ENCODE measurements around the gene CARD9. TPM values are rescaled to one million over a fixed set of nuclear protein-coding genes. Genes with fewer than 3 reads are reported as not detected.
"Not testable (repeated sequence)": the region's sequence is repeated elsewhere in the genome, so short reads cannot be mapped to it uniquely, and the experiment has no call there.

CARD9 gene
- total RNA-seq, 1 donor from 2014 or later, result 17.6 TPM

DNA sequence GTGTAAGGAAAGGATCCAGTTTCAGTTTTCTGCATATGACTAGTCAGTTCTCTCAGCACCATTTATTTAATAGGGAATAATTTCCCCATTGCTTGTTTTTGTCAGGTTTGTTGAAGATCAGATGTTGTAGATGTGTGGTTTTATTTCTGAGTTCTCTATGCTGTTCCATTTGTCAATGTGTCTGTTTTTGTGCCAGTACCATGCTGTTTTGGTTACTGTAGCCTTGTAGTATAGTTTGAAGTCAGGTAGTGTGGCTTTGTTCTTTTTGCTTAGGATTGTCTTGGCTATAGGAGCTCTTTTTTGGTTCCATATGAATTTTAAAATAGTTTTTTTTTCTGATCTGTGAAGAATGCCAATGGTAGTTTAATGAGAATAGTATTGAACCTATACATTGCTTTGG lies 52.5 kb downstream of the CARD9 start:
- not testable (repeated sequence) for H3K27me3 Mint-ChIP-seq (ENCODE audit: low read depth); H3K4me1 Mint-ChIP-seq (ENCODE audit: low read depth); H3K9me3 Mint-ChIP-seq; H3K4me3 Mint-ChIP-seq (ENCODE audit: low read depth); H3K27ac Mint-ChIP-seq; DNase-seq (ENCODE audit: low spot score); H3K36me3 Mint-ChIP-seq (ENCODE audit: low read depth)
- intact Hi-C loops (cut with micrococcal nuclease), result loop anchor here (10.0 kb wide), 1 partner anchor 84 kb away; the partner anchor contains the start of gene SNAPC4

DNA sequence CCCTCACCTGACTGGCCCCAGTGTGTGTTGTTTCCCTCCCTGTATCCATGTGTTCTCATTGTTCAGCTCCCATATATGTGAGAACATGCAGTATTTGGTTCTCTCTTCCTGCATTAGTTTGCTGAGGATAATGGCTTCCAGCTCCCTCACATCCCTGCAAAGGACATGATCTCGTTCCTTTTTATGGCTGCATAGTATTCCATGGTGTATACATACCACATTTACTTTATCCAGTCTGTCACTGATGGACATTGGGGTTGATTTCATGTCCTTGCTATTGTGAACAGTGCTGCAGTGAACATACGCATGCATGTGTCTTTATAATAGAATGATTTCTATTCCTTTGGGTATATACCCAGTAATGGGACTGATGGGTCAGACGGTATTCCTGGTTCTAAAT lies 53.5 kb downstream of the CARD9 start:
- not testable (repeated sequence) for H3K4me3 Mint-ChIP-seq (ENCODE audit: low read depth); H3K4me1 Mint-ChIP-seq (ENCODE audit: low read depth); H3K27me3 Mint-ChIP-seq (ENCODE audit: low read depth); DNase-seq (ENCODE audit: low spot score); H3K36me3 Mint-ChIP-seq (ENCODE audit: low read depth); H3K27ac Mint-ChIP-seq
- intact Hi-C loops (cut with micrococcal nuclease), result loop anchor here (10.0 kb wide), 1 partner anchor 85 kb away; the partner anchor contains the start of gene SNAPC4
- H3K9me3 Mint-ChIP-seq, result peaks cover 16% of the 10 kb centered on the region

DNA sequence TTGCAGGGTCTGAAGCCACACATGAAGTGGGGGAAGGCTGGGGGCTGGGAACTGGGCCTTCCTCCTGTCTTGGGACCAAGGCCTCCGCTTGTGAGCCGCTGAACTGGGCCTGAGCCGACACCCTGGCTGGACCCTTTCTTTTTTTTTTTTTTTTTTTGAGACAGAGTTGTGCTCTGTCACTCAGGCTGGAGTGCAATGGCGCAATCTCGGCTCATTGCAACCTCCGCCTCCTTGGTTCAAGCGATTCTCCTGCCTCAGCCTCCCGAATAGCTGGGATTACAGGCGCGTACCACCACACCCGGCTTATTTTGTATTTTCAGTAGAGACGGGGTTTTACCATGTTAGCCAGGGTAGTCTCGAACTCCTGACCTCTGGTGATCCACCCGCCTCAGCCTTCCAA lies 54.2 kb downstream of the CARD9 start:
- H3K4me3 Mint-ChIP-seq (ENCODE audit: low read depth); H3K27ac Mint-ChIP-seq; DNase-seq (ENCODE audit: low spot score); intact Hi-C loops (cut with micrococcal nuclease); H3K36me3 Mint-ChIP-seq (ENCODE audit: low read depth); H3K27me3 Mint-ChIP-seq (ENCODE audit: low read depth); H3K4me1 Mint-ChIP-seq (ENCODE audit: low read depth): not testable (repeated sequence)
- peaks cover 23% of the 10 kb centered on the region for H3K9me3 Mint-ChIP-seq

GRCh38 chr9:136318776-136319241 lies 54.7 kb downstream of the CARD9 start:
- H3K36me3 Mint-ChIP-seq (ENCODE audit: low read depth), result peaks cover 4% of the 10 kb centered on the region
- intact Hi-C loops (cut with micrococcal nuclease), result no loop called here
- peaks cover 23% of the 10 kb centered on the region for H3K9me3 Mint-ChIP-seq
- H3K4me1 Mint-ChIP-seq (ENCODE audit: low read depth), result no peaks in the 10 kb centered on the region
- no peaks in the 10 kb centered on the region for H3K27me3 Mint-ChIP-seq (ENCODE audit: low read depth)
- no peak for DNase-seq (ENCODE audit: low spot score)
- H3K4me3 Mint-ChIP-seq (ENCODE audit: low read depth), result no peak overlapping the region
- H3K27ac Mint-ChIP-seq, result no peak overlapping the region

- no peaks in the 10 kb centered on the region for H3K27me3 Mint-ChIP-seq (ENCODE audit: low read depth)
- H3K4me1 Mint-ChIP-seq (ENCODE audit: low read depth), result no peaks in the 10 kb centered on the region
- H3K27ac Mint-ChIP-seq, result no peak overlapping the region
- intact Hi-C loops (cut with micrococcal nuclease), result no loop called here
- DNase-seq (ENCODE audit: low spot score), result no peak
- no peak overlapping the region for H3K4me3 Mint-ChIP-seq (ENCODE audit: low read depth)
- peaks cover 4% of the 10 kb centered on the region for H3K36me3 Mint-ChIP-seq (ENCODE audit: low read depth)
- H3K9me3 Mint-ChIP-seq, result peaks cover 23% of the 10 kb centered on the region
Measured at GRCh38 chr9:136318111-136318775, 55.2 kb downstream of the CARD9 start.

DNA sequence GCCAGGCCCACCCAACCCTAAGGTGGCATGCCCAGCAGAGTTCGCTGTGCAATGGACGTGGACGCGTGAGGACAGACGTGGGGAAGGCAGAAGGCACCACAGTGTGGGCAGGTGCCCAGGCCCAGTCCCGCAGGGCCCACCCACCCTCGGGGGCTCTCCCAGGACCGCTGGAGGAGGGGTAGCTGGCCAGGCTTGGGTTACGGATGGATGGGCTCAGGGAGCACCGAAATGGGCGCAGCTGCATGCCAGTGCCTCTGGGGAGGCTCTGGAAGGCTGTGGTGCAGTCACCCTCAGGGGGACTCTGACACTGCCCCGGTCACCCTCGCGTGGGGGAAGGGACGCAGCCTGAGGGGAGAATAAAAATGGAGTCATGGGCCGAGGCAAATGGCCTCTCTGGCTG lies 55.8 kb downstream of the CARD9 start:
- Mint-ChIP-seq H3K4me1 (ENCODE audit: low read depth) (no peaks in the 10 kb centered on the region), H3K4me3 (ENCODE audit: low read depth) (no peak overlapping the region), H3K9me3 (peaks cover 23% of the 10 kb centered on the region), H3K27me3 (ENCODE audit: low read depth) (no peaks in the 10 kb centered on the region), H3K36me3 (ENCODE audit: low read depth) (peaks cover 4% of the 10 kb centered on the region), H3K27ac (no peak overlapping the region)
- no peak for DNase-seq (ENCODE audit: low spot score)
- intact Hi-C loops (cut with micrococcal nuclease), result no loop called here

DNA sequence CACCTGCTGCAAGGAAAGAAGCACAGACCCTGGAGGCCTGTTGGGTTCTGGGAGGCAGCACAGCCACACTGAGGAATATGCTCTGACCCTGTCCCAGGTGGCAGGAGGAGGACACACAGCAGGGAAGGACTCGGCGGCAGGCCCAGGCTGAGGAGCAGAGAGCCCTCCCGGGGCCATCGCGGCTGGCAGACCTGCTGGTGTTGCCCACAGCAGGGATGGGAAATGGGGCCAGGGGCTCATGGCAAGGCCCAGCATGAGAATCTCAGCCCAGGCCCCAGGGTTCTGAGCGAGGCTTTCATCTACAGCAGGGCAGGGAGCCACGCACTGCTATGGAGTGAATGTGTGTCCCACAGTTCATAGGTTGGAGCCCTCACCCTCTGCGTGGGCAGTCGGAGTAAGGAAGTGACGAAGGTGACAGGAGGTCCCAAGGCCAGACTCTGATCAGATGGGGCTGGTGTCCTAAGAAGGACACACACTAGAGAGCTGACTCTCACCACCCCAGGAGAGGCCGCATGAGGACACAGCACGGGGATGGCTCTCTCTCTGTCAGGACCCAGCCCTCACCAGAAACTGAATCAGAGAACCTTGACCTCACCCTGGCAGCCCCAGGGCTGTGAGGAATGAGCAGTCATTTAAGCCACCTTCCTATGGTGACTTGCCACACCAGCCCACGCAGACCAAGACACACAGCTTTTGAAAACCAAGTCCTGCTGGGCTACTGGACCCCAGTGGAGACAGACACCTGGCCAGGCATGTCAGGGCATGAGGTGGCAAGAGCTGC lies 56.4 kb downstream of the CARD9 start:
- no peaks in the 10 kb centered on the region for H3K27me3 Mint-ChIP-seq (ENCODE audit: low read depth)
- DNase-seq (ENCODE audit: low spot score), result no peak
- no peak overlapping the region for H3K4me3 Mint-ChIP-seq (ENCODE audit: low read depth)
- no peaks in the 10 kb centered on the region for H3K4me1 Mint-ChIP-seq (ENCODE audit: low read depth)
- intact Hi-C loops (cut with micrococcal nuclease), result no loop called here
- H3K9me3 Mint-ChIP-seq, result peaks cover 23% of the 10 kb centered on the region
- no peak overlapping the region for H3K27ac Mint-ChIP-seq
- peaks cover 4% of the 10 kb centered on the region for H3K36me3 Mint-ChIP-seq (ENCODE audit: low read depth)

DNA sequence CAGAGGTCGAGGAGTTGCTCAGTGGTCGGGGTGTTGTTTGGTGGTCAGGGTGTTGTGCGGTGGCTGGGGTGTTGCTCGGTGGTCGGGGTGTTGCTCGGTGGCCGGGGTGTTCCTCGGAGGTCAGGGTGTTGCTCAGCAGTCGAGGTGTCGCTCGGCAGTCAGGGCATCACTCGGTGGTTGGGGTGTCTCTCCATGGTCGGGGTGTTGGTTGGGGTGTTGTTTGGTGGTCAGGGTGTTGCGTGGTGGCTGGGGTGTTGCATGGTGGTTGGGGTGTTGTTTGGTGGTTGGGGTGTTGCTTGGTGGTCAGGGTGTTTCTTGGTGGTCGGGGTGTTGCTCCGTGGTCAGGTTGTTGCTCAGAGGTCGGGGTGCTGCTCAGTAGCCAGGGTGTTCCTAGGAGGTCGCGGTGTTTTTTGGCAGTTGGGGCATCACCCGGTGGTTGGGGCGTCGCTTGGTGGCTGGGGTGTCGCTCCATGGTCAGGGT lies 57.2 kb downstream of the CARD9 start:
- Mint-ChIP-seq H3K36me3 (ENCODE audit: low read depth) (peaks cover 4% of the 10 kb centered on the region), H3K27me3 (ENCODE audit: low read depth) (no peaks in the 10 kb centered on the region), H3K27ac (no peak overlapping the region), H3K4me3 (ENCODE audit: low read depth) (no peak overlapping the region), H3K4me1 (ENCODE audit: low read depth) (no peaks in the 10 kb centered on the region), H3K9me3 (peaks cover 23% of the 10 kb centered on the region)
- no peak for DNase-seq (ENCODE audit: low spot score)
- intact Hi-C loops (cut with micrococcal nuclease), result no loop called here

- Mint-ChIP-seq H3K27me3 (ENCODE audit: low read depth) (no peaks in the 10 kb centered on the region), H3K36me3 (ENCODE audit: low read depth) (peaks cover 4% of the 10 kb centered on the region), H3K4me1 (ENCODE audit: low read depth) (no peaks in the 10 kb centered on the region), H3K9me3 (peaks cover 23% of the 10 kb centered on the region), H3K27ac (no peak overlapping the region), H3K4me3 (ENCODE audit: low read depth) (no peak overlapping the region)
- intact Hi-C loops (cut with micrococcal nuclease), result no loop called here
- no peak for DNase-seq (ENCODE audit: low spot score)
Measured at GRCh38 chr9:136314944-136315343, 58.5 kb downstream of the CARD9 start.

GRCh38 chr9:136314056-136314416 lies 59.4 kb downstream of the CARD9 start:
- Mint-ChIP-seq H3K4me3 (ENCODE audit: low read depth) (no peak overlapping the region), H3K27ac (no peak overlapping the region), H3K9me3 (peaks cover 23% of the 10 kb centered on the region), H3K27me3 (ENCODE audit: low read depth) (no peaks in the 10 kb centered on the region), H3K36me3 (ENCODE audit: low read depth) (peaks cover 4% of the 10 kb centered on the region), H3K4me1 (ENCODE audit: low read depth) (no peaks in the 10 kb centered on the region)
- intact Hi-C loops (cut with micrococcal nuclease), result no loop called here
- DNase-seq (ENCODE audit: low spot score), result no peak

Other genes with a start within 250 kb of the CARD9 start
- gene LHX3, start 168.5 kb downstream of the CARD9 start, total RNA-seq, result not detected in 2 replicates
- gene QSOX2, start 127.9 kb downstream of the CARD9 start, total RNA-seq, result 24.9 and 25.4 TPM in 2 replicates
- 0.02 TPM in 1 of 2 replicates, not detected in the other for gene CCDC187, start 69.6 kb downstream of the CARD9 start, total RNA-seq
- 24.5 and 25.8 TPM in 2 replicates for gene GPSM1, start 46.1 kb downstream of the CARD9 start, total RNA-seq
- 25.4 and 31.0 TPM in 2 replicates for gene DNLZ, start 9.9 kb downstream of the CARD9 start, total RNA-seq
- gene SNAPC4, start 26.5 kb upstream of the CARD9 start, total RNA-seq, result 22.7 and 22.9 TPM in 2 replicates
- gene ENTR1, start 36.9 kb upstream of the CARD9 start, total RNA-seq, result 66.4 and 75.6 TPM in 2 replicates
- 111 TPM in 2 replicates for gene PMPCA, start 37.0 kb upstream of the CARD9 start, total RNA-seq
- 20.8 and 21.8 TPM in 2 replicates for gene INPP5E, start 66.2 kb upstream of the CARD9 start, total RNA-seq
- gene SEC16A, start 109.4 kb upstream of the CARD9 start, total RNA-seq, result 74.5 and 77.5 TPM in 2 replicates
- 81.3 and 83.8 TPM in 2 replicates for gene NOTCH1, start 172.4 kb upstream of the CARD9 start, total RNA-seq